IMR-90 (cell line): ENCODE results near the gene ALDH1A1. TPM values are rescaled to one million over a fixed set of nuclear protein-coding genes. Genes with fewer than 3 reads are reported as not detected.

Experiments
- ATAC-seq: fragments of 200-7000 bp; cut with Tn5 transposase; 2 replicates; pipeline ENCODE4 v1.9.1; 2020; ENCODE audit warnings: low read depth, mild to moderate bottlenecking, moderate library complexity
- BruUV-seq: library from RNA; stranded (reverse); fragments of 400-500 nt; replicated peaks from 2 replicates; lab custom pipeline; 2021; lab: Mats Ljungman, UMichigan
- CTCF ChIA-PET: fragments of 300-600 bp; formaldehyde crosslinking; extraction: SDS; loops from one replicate; lab custom pipeline; 2021; ENCODE audit warnings: antibody characterized with exemption; lab: Yijun Ruan, JAX
- POLR2A ChIA-PET: fragments of 300-600 bp; sonication (Branson Sonifier 250); formaldehyde crosslinking; loops from one replicate; lab custom pipeline; 2022; ENCODE audit warnings: antibody characterized with exemption; ENCODE audit not compliant: unreplicated experiment; lab: Charles Lee
- DNase-seq: peaks from one replicate; pipeline ENCODE4 v3.0.0; 2013
- H2AFZ ChIP-seq: replicated peaks from 2 replicates; pipeline ENCODE3; 2013; ENCODE audit warnings: low read length, mild to moderate bottlenecking; ENCODE audit not compliant: poor library complexity
- H2AK5ac ChIP-seq: 2 replicates; pipeline ENCODE4 v1.6.1; 2013; ENCODE audit warnings: low read depth, low read length, inconsistent platforms
- H2AK9ac ChIP-seq: replicated peaks from 2 replicates; pipeline ENCODE3; 2013; ENCODE audit warnings: mild to moderate bottlenecking, low read depth, low read length, moderate library complexity; ENCODE audit not compliant: poor library complexity
- H2BK120ac ChIP-seq: 2 replicates; pipeline ENCODE4 v1.6.1; 2013; ENCODE audit warnings: low read depth, low read length, inconsistent platforms
- H2BK15ac ChIP-seq: 3 replicates; pipeline ENCODE4 v1.6.1; 2013; ENCODE audit warnings: low read depth, low read length, inconsistent platforms
- H2BK20ac ChIP-seq: 2 replicates; pipeline ENCODE4 v1.6.1; 2013; ENCODE audit warnings: low read depth, mild to moderate bottlenecking, inconsistent platforms, low read length, moderate library complexity
- H2BK5ac ChIP-seq: 2 replicates; pipeline ENCODE4 v1.6.1; 2013; ENCODE audit warnings: mild to moderate bottlenecking, low read depth, low read length, inconsistent platforms; ENCODE audit not compliant: poor library complexity, severe bottlenecking
- H3K14ac ChIP-seq: replicated peaks from 2 replicates; pipeline ENCODE4 v1.6.1; 2013; ENCODE audit warnings: low read depth, low read length, inconsistent platforms
- H3K18ac ChIP-seq: 2 replicates; pipeline ENCODE4 v1.6.1; 2013; ENCODE audit warnings: low read depth, low read length, control low read depth
- H3K23ac ChIP-seq: 2 replicates; pipeline ENCODE4 v1.6.1; 2013; ENCODE audit warnings: low read depth, low read length, inconsistent platforms
- H3K27ac ChIP-seq: 2 replicates; pipeline ENCODE4 v1.5.1; 2013; ENCODE audit warnings: mild to moderate bottlenecking, control low read depth, low read length; ENCODE audit not compliant: insufficient read depth
- H3K27me3 ChIP-seq: 2 replicates; pipeline ENCODE4 v1.6.1; 2013; ENCODE audit warnings: low read length; ENCODE audit not compliant: control insufficient read depth, insufficient read depth
- H3K36me3 ChIP-seq: 2 replicates; pipeline ENCODE4 v1.6.1; 2013; ENCODE audit warnings: low read length, mixed read lengths; ENCODE audit not compliant: control insufficient read depth, insufficient read depth
- H3K4ac ChIP-seq: 2 replicates; pipeline ENCODE4 v1.6.1; 2013; ENCODE audit warnings: low read depth, low read length, inconsistent platforms
- H3K4me1 ChIP-seq: 2 replicates; pipeline ENCODE4 v1.6.1; 2013; ENCODE audit warnings: low read length, mixed read lengths; ENCODE audit not compliant: control insufficient read depth, insufficient read depth
- H3K4me2 ChIP-seq: 2 replicates; pipeline ENCODE4 v1.6.1; 2013; ENCODE audit warnings: low read depth, mild to moderate bottlenecking, control low read depth, low read length, moderate library complexity
- H3K4me3 ChIP-seq: 2 replicates; pipeline ENCODE4 v1.5.1; 2013; ENCODE audit warnings: low read depth, mild to moderate bottlenecking, control low read depth, low read length, moderate library complexity; ENCODE audit not compliant: insufficient read depth
- H3K56ac ChIP-seq: 2 replicates; pipeline ENCODE4 v1.6.1; 2013; ENCODE audit warnings: low read length, inconsistent platforms; ENCODE audit not compliant: insufficient read depth; ENCODE audit errors: extremely low read depth
- H3K79me1 ChIP-seq, 2 experiments: 2 replicates each; pipeline ENCODE4 v1.6.1; 2013; ENCODE audit warnings: low read length in 2 of 2, inconsistent platforms in 1 of 2, low read depth in 1 of 2
- H3K9ac ChIP-seq: 2 replicates; pipeline ENCODE4 v1.6.1; 2013; ENCODE audit warnings: low read depth, low read length, control low read depth
- H3K9me1 ChIP-seq: 2 replicates; pipeline ENCODE4 v1.6.1; 2013; ENCODE audit warnings: low read length, inconsistent platforms; ENCODE audit not compliant: insufficient read depth
- H3K9me3 ChIP-seq: 2 replicates; pipeline ENCODE4 v1.6.1; 2013; ENCODE audit warnings: low read length; ENCODE audit not compliant: control insufficient read depth, insufficient read depth
- H4K20me1 ChIP-seq: 2 replicates; pipeline ENCODE4 v1.6.1; 2013; ENCODE audit warnings: low read length, inconsistent platforms; ENCODE audit not compliant: insufficient read depth
- H4K5ac ChIP-seq: 2 replicates; pipeline ENCODE4 v1.6.1; 2013; ENCODE audit warnings: mild to moderate bottlenecking, low read depth, low read length, control low read depth
- H4K8ac ChIP-seq, 2 experiments: 2 replicates each; pipeline ENCODE4 v1.6.1; 2013; ENCODE audit warnings: low read depth in 2 of 2, low read length in 2 of 2, control low read depth in 1 of 2, inconsistent platforms in 1 of 2
- H4K91ac ChIP-seq: 2 replicates; pipeline ENCODE4 v1.6.1; 2013; ENCODE audit warnings: low read depth, low read length, inconsistent platforms; ENCODE audit not compliant: insufficient read depth
- BHLHE40 ChIP-seq: fragments of 150-350 bp; IDR thresholded peaks from 2 replicates; pipeline ENCODE4 v1.6.1; 2016; ENCODE audit warnings: mild to moderate bottlenecking, low read depth, low read length
- CEBPB ChIP-seq: IDR thresholded peaks from 2 replicates; pipeline ENCODE4 v1.6.1; 2012; ENCODE audit warnings: low read depth, low read length, improper control_type of control experiment
- CHD1 ChIP-seq: IDR thresholded peaks from 2 replicates; pipeline ENCODE4 v1.6.1; 2012; ENCODE audit warnings: low read depth, low read length, improper control_type of control experiment
- CTCF ChIP-seq: conservative IDR thresholded peaks from 2 replicates; pipeline ENCODE4 v1.5.1; 2012; ENCODE audit warnings: mild to moderate bottlenecking, low read depth, low read length, improper control_type of control experiment
- FOS ChIP-seq: fragments of 150-350 bp; IDR thresholded peaks from 2 replicates; pipeline ENCODE4 v1.6.1; 2016; ENCODE audit warnings: low read depth, low read length
- MAZ ChIP-seq: IDR thresholded peaks from 2 replicates; pipeline ENCODE4 v1.6.1; 2012; ENCODE audit warnings: low read depth, mild to moderate bottlenecking, low read length, improper control_type of control experiment, moderate library complexity, borderline replicate concordance
- MXI1 ChIP-seq: IDR thresholded peaks from 2 replicates; pipeline ENCODE4 v1.6.1; 2012; ENCODE audit warnings: low read depth, mild to moderate bottlenecking, low read length, moderate library complexity, borderline replicate concordance
- NFE2L2 ChIP-seq: fragments of 150-350 bp; IDR thresholded peaks from 2 replicates; pipeline ENCODE4 v1.6.1; 2016; ENCODE audit warnings: low read depth, mild to moderate bottlenecking, low read length
- POLR2A ChIP-seq: IDR thresholded peaks from 2 replicates; pipeline ENCODE4 v1.6.1; 2012; ENCODE audit warnings: mild to moderate bottlenecking, low read depth, low read length
- RAD21 ChIP-seq: IDR thresholded peaks from 2 replicates; pipeline ENCODE4 v1.6.1; 2012; ENCODE audit warnings: low read length, improper control_type of control experiment
- RCOR1 ChIP-seq: IDR thresholded peaks from 2 replicates; pipeline ENCODE4 v1.6.1; 2012; ENCODE audit warnings: mild to moderate bottlenecking, low read length, improper control_type of control experiment; ENCODE audit not compliant: insufficient replicate concordance
- RFX5 ChIP-seq: IDR thresholded peaks from 2 replicates; pipeline ENCODE4 v1.8.0; 2012; ENCODE audit warnings: low read depth, mild to moderate bottlenecking, low read length, moderate library complexity
- SMC3 ChIP-seq: fragments of 150-350 bp; IDR thresholded peaks from 2 replicates; pipeline ENCODE4 v1.6.1; 2016; ENCODE audit warnings: low read depth, mild to moderate bottlenecking, antibody characterized with exemption, low read length, moderate library complexity
- WGBS, 2 experiments: methylation state at CpG; one replicate each; pipeline versions ENCODE4 v1.1.5 to v1.1.7; 2013; ENCODE audit warnings: missing lambda C conversion rate in 2 of 2; ENCODE audit not compliant: insufficient read length in 1 of 2; ENCODE audit errors: extremely low coverage in 2 of 2; 5-methylcytosine and 5-hydroxymethylcytosine counted together
- dilution Hi-C: fragments of 300-500 bp; cut with HindIII; formaldehyde crosslinking; loops from one replicate; pipeline ENCODE4 v1.14.3; 2018; ENCODE audit warnings: low sequenced_read_pairs; ENCODE audit not compliant: unreplicated experiment
- in situ Hi-C: fragments of 300-500 bp; cut with MboI; formaldehyde crosslinking; loops from 3 replicates; pipeline ENCODE4 v1.14.3; 2019; ENCODE audit warnings: low sequenced_read_pairs, inconsistent platforms, mixed read lengths
- intact Hi-C: fragments of 100-400 bp; cut with micrococcal nuclease; formaldehyde crosslinking; loops from 2 replicates; pipeline ENCODE4 v1.10.0; 2022
- polyA plus RNA-seq, 3 experiments: library from polyadenylated mRNA; depleted of rRNA; stranded (reverse); fragments of >200 nt; gene quantifications; 2 replicates each; pipeline ENCODE4 v1.2.3, GENCODE V29; 2012; ENCODE audit warnings: low replicate concordance in 1 of 3
- total RNA-seq: library from RNA; depleted of rRNA; stranded (reverse); fragments of >200 nt; gene quantifications from 2 replicates; pipeline ENCODE4 v1.2.3, GENCODE V29; 2012
- TF ChIP-seq, protein P1 (sequence below): fragments of 150-350 bp; IDR thresholded peaks from 2 replicates; pipeline ENCODE4 v1.6.1; 2016; ENCODE audit warnings: low read depth, mild to moderate bottlenecking, low read length, moderate library complexity, borderline replicate concordance

The ALDH1A1 gene
- total and polyA plus RNA-seq, 2 of the 4 experiments (the other 2 are of a cell fraction) = not detected

- H3K4me3 ChIP-seq = no peak overlapping the region
- ChIA-PET POLR2A (no interaction called here), CTCF (no interaction called here)
- H4K8ac ChIP-seq = no peak overlapping the region
- H4K91ac ChIP-seq = no peak overlapping the region
- no peaks in the 10 kb centered on the region for H3K36me3 ChIP-seq
- no peak for ATAC-seq
- no peak overlapping the region for H3K4me2 ChIP-seq
- H2BK5ac ChIP-seq = no peak overlapping the region
- H3K9me1 ChIP-seq = no peaks in the 10 kb centered on the region
- H3K23ac ChIP-seq = no peak overlapping the region
- no peak overlapping the region for H3K27ac ChIP-seq
- BruUV-seq = no TSS peak
- no CpG with 5 or more reads among the region's 2 CpGs for WGBS, 2 experiments
- DNase-seq = no peak
- no peak overlapping the region for H2BK20ac ChIP-seq
- H3K79me1 ChIP-seq = no peaks in the 10 kb centered on the region
- H2AK5ac ChIP-seq = no peak overlapping the region
- no peak overlapping the region for H3K9ac ChIP-seq
- no peaks in the 10 kb centered on the region for H4K20me1 ChIP-seq
- dilution Hi-C loops = no loop called here
- no peak overlapping the region for H2AFZ ChIP-seq
- in situ Hi-C loops = no loop called here
- no peak overlapping the region for H2AK9ac ChIP-seq
- no peak overlapping the region for H4K5ac ChIP-seq
- no peak overlapping the region for H3K18ac ChIP-seq
- H3K9me3 ChIP-seq = no peaks in the 10 kb centered on the region
- H2BK120ac ChIP-seq = no peak overlapping the region
- H2BK15ac ChIP-seq = no peak overlapping the region
- no peak overlapping the region for H3K56ac ChIP-seq
- H3K14ac ChIP-seq = no peak overlapping the region
- TF ChIP-seq RFX5 (no peak), MXI1 (no peak), RCOR1 (no peak), CTCF (no peak), SMC3 (no peak), NFE2L2 (no peak), CHD1 (no peak), MAZ (no peak), BHLHE40 (no peak), RAD21 (no peak), POLR2A (no peak), FOS (no peak), CEBPB (no peak)
- TF ChIP-seq, protein P1, sequence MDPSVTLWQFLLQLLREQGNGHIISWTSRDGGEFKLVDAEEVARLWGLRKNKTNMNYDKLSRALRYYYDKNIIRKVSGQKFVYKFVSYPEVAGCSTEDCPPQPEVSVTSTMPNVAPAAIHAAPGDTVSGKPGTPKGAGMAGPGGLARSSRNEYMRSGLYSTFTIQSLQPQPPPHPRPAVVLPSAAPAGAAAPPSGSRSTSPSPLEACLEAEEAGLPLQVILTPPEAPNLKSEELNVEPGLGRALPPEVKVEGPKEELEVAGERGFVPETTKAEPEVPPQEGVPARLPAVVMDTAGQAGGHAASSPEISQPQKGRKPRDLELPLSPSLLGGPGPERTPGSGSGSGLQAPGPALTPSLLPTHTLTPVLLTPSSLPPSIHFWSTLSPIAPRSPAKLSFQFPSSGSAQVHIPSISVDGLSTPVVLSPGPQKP = no peak
- intact Hi-C loops = no loop called here
- no peak overlapping the region for H3K4ac ChIP-seq
- H3K27me3 ChIP-seq = no peaks in the 10 kb centered on the region
- H3K4me1 ChIP-seq = no peaks in the 10 kb centered on the region
These were observed 64.8 kb downstream of the ALDH1A1 start for GRCh38 chr9:72888067-72888466.
